Thyroid gland (tissue), 4 donors: Measurements from ENCODE around the gene SATB2. TPM values are rescaled to one million over a fixed set of nuclear protein-coding genes. Genes with fewer than 3 reads are reported as not detected.

ENCODE experiments used
- DNase-seq, 2 donors: peaks; one replicate each; pipeline ENCODE4 v3.0.0-alpha.2; 2019
- H3K27ac ChIP-seq, 3 donors: fragments of 200-600 bp; sonication (generic); 1 replicate in 2 of 3; 2 replicates in 1 of 3; pipeline ENCODE4 v1.5.1; 2016 to 2019; ENCODE audit warnings: mild to moderate bottlenecking in 1 of 3, moderate library complexity in 1 of 3
- H3K27me3 ChIP-seq: fragments of 200-600 bp; sonication (generic); one replicate; pipeline ENCODE4 v1.5.1; 2019
- H3K36me3 ChIP-seq, 2 donors: fragments of 200-600 bp; sonication (generic); one replicate each; pipeline ENCODE4 v1.5.1; 2016 to 2019
- H3K4me1 ChIP-seq, 2 donors: fragments of 200-600 bp; sonication (generic); one replicate each; pipeline ENCODE4 v1.5.1; 2017 to 2019
- H3K4me3 ChIP-seq, 3 donors: fragments of 200-600 bp; sonication (generic); replicated peaks in 1 of 3; 1 replicate in 2 of 3; 2 replicates in 1 of 3; pipeline ENCODE4 v1.5.1; 2016; ENCODE audit warnings: mild to moderate bottlenecking in 1 of 3
- H3K9me3 ChIP-seq: fragments of 200-600 bp; sonication (generic); one replicate; pipeline ENCODE4 v1.5.1; 2017
- POLR2A ChIP-seq, 2 donors: fragments of 450-650 bp; IDR thresholded peaks; one replicate each; pipeline ENCODE4 v1.6.1; 2017; ENCODE audit warnings: antibody characterized with exemption in 2 of 2, mild to moderate bottlenecking in 2 of 2, moderate library complexity in 1 of 2
- WGBS, 2 donors: methylation state at CpG; one replicate each; pipeline ENCODE4 v1.1.5; 2017; 5-methylcytosine and 5-hydroxymethylcytosine counted together
- intact Hi-C: fragments of 100-400 bp; cut with DNase I; formaldehyde crosslinking; loops from one replicate; pipeline ENCODE4 v1.15.1; 2023
- total RNA-seq, 4 donors: library from RNA; depleted of rRNA; stranded (reverse); fragments of >200 nt; gene quantifications; one replicate each; pipeline ENCODE4 v1.2.3, GENCODE V29; 2016
- TF ChIP-seq, protein P1 (sequence below), 6 experiments: fragments of 200-600 bp in 3 of 6; fragments of 450-650 bp in 3 of 6; sonication (generic) in 3 of 6; IDR thresholded peaks; one replicate each; pipeline ENCODE4 v1.5.1; 2016 to 2019; ENCODE audit warnings: antibody characterized with exemption in 6 of 6, mild to moderate bottlenecking in 2 of 6, inconsistent platforms in 1 of 6, moderate library complexity in 1 of 6

The SATB2 gene
- total RNA-seq, 4 donors from 2014 or later = 1.9 to 2.9 (median 1.9) TPM

DNA sequence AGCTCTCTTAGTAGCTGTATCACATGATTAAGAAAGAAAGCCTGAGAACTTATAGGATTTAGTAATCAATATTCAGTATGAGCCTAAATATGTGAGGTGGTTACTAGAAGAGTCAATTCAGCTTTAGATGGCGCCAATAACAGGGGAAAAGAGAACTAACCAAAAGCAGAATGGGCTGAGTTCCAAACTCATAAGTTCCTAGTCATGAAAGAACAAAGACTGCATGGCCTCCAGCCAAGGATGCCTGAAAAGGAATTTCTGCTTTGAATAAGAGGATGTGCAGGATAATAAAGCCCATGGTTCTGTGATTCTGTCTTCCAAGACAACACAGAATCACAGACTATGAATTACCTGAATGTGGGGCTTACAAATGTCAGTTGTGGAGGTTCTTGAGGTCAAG, 196.5 kb downstream of the SATB2 start:
- intact Hi-C loops = no loop called here
- H3K4me1 ChIP-seq = no peaks in the 10 kb centered on the region
- no peaks in the 10 kb centered on the region for H3K27me3 ChIP-seq
- no peak for TF ChIP-seq POLR2A (IDR thresholded peaks at IDR 0.05)
- TF ChIP-seq, protein P1, sequence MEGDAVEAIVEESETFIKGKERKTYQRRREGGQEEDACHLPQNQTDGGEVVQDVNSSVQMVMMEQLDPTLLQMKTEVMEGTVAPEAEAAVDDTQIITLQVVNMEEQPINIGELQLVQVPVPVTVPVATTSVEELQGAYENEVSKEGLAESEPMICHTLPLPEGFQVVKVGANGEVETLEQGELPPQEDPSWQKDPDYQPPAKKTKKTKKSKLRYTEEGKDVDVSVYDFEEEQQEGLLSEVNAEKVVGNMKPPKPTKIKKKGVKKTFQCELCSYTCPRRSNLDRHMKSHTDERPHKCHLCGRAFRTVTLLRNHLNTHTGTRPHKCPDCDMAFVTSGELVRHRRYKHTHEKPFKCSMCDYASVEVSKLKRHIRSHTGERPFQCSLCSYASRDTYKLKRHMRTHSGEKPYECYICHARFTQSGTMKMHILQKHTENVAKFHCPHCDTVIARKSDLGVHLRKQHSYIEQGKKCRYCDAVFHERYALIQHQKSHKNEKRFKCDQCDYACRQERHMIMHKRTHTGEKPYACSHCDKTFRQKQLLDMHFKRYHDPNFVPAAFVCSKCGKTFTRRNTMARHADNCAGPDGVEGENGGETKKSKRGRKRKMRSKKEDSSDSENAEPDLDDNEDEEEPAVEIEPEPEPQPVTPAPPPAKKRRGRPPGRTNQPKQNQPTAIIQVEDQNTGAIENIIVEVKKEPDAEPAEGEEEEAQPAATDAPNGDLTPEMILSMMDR (IDR thresholded peaks at IDR 0.05) = no peak
- H3K4me3 ChIP-seq = no peak overlapping the region
- no peak overlapping the region for H3K27ac ChIP-seq
- no peaks in the 10 kb centered on the region for H3K36me3 ChIP-seq
- H3K9me3 ChIP-seq = no peaks in the 10 kb centered on the region
- no peak for DNase-seq
- WGBS, 2 donors = 45 to 50% methylated on average over 1 of the region's 1 CpG

DNA sequence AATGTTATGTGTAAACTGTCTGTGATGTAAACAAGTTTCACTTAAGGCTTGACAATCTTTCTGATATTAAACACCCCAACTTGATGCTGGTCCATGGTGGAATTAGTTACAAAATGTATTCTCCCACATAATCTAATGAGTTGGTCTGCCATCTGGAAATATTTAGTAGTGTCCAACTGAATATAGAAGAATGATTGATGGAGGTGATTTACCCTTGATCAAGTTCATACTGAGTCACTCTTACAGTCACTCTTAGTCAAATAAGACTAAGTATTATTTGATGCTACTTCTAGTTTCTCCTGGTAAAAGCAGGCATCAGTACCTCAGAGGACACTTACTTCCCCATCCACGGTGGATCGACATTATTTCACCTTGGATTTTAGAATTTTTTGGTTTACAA, 198.1 kb downstream of the SATB2 start:
- DNase-seq = no peak
- Histone ChIP-seq H3K36me3 (no peaks in the 10 kb centered on the region), H3K9me3 (no peaks in the 10 kb centered on the region), H3K4me3 (no peak overlapping the region), H3K27me3 (no peaks in the 10 kb centered on the region), H3K4me1 (no peaks in the 10 kb centered on the region), H3K27ac (no peak overlapping the region)
- TF ChIP-seq POLR2A (IDR thresholded peaks at IDR 0.05) = no peak
- TF ChIP-seq, protein P1 (IDR thresholded peaks at IDR 0.05) = no peak
- intact Hi-C loops = no loop called here
- WGBS, 2 donors = 41 to 95% methylated on average over 2 of the region's 2 CpGs

DNA sequence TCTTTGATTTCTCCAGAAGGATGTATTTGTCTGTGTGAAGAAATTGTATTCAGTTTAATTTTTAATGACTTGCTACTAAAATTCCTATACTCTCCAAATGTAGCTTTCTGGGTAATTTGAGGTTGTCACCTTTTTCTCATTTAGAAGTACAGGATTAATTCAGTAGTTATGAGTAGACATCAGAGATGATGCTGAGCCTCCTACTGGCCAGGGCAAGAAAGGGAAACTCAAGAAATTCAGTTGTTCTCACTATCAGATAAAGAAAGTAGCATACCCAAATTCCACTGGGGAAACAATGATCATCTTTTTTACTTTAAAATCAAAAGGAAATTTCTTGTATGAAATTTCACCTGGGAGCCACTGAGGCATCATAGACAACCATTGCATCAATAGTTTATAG, 199.4 kb downstream of the SATB2 start:
- intact Hi-C loops = no loop called here
- no peak for DNase-seq

DNA sequence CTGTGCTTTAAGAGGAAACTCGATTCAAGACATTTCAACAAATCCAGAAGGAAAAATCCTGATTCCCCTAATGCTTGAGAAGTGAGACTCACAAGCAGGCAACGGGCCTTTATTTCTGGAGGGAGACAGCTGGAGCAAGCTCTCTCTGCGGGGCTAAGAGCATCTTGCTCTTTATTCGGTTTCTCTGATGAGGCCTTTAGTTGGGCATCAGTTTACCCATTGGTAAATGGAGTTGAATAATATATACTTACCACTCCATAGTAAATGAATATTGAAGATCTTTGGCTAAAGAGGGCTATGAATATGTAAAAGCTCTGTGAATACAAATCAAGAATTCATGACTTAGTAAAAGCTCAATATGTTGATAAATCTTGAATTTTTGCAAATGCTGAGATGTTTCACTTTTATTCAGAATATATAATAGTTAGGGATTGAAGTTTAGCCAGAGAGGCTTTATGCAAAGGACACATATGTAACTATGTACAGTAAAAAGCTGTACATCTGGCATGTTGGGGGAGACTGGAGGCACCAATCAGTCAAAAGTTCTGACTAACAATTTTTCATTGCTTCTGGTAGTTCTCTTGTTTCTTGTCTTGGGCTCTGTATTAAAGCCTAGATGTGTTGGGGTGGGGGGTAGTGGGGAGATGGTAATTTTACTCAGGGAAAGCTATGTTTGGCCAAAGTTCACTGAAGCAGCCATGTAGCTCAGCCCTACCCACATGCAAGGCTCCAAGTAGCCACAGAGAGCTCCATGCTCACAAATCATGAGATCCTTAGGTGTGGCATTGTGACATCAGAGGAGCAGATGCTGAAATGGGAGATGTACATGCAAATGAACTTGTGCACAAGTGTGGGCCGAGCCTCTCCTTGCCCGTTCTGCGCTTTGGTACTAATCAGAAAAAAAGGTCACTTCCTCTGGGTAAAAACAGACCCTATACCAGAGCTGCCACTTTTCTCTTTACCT, 200.2 kb downstream of the SATB2 start:
- Histone ChIP-seq H3K9me3 (no peaks in the 10 kb centered on the region), H3K4me1 (no peaks in the 10 kb centered on the region), H3K36me3 (no peaks in the 10 kb centered on the region), H3K4me3 (no peak overlapping the region), H3K27ac (no peak overlapping the region), H3K27me3 (no peaks in the 10 kb centered on the region)
- intact Hi-C loops = no loop called here
- 72 to 74% methylated on average over 7 of the region's 7 CpGs for WGBS, 2 donors
- TF ChIP-seq, protein P1 (IDR thresholded peaks at IDR 0.05) = no peak
- no peak for TF ChIP-seq POLR2A (IDR thresholded peaks at IDR 0.05)
- no peak for DNase-seq

More for the DNA sequence above, 199.4 kb downstream of the SATB2 start:
- H3K27me3 ChIP-seq = no peaks in the 10 kb centered on the region
- H3K27ac ChIP-seq = no peak overlapping the region
- no peaks in the 10 kb centered on the region for H3K9me3 ChIP-seq
- no peak for TF ChIP-seq POLR2A (IDR thresholded peaks at IDR 0.05)
- TF ChIP-seq, protein P1 (IDR thresholded peaks at IDR 0.05) = no peak
- no peaks in the 10 kb centered on the region for H3K4me1 ChIP-seq
- H3K4me3 ChIP-seq = no peak overlapping the region
- no peaks in the 10 kb centered on the region for H3K36me3 ChIP-seq

DNA sequence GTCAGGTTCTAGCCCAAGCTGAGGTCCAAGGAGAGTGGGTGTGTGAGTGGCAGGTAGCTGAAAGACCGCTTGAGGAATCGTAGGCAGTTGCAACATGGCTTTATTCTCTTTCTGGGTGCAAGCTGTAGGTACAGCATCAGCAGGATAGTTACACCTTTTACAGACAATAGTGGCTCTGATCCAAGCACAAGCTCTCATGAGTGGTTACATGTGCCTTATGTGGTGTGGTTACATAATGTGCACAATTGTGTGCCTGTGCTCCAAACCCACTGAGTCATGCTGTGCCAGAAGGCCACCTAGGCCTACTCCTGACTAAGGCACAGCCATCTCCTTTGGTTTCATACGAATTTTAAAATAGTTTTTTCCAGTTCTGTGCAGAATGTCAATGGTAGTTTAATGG, 227.6 kb downstream of the SATB2 start:
- no peaks in the 10 kb centered on the region for H3K9me3 ChIP-seq
- H3K36me3 ChIP-seq = no peaks in the 10 kb centered on the region
- TF ChIP-seq, protein P1 (IDR thresholded peaks at IDR 0.05) = no peak
- no peak for TF ChIP-seq POLR2A (IDR thresholded peaks at IDR 0.05)
- DNase-seq = no peak
- H3K4me3 ChIP-seq = no peak overlapping the region
- WGBS, 2 donors = 77 to 80% methylated on average over 3 of the region's 3 CpGs
- no peaks in the 10 kb centered on the region for H3K27me3 ChIP-seq
- intact Hi-C loops = no loop called here
- no peak overlapping the region for H3K27ac ChIP-seq
- H3K4me1 ChIP-seq = no peaks in the 10 kb centered on the region
